Measurements from ENCODE around the gene KCNQ1.

KCNQ1 gene

DNA sequence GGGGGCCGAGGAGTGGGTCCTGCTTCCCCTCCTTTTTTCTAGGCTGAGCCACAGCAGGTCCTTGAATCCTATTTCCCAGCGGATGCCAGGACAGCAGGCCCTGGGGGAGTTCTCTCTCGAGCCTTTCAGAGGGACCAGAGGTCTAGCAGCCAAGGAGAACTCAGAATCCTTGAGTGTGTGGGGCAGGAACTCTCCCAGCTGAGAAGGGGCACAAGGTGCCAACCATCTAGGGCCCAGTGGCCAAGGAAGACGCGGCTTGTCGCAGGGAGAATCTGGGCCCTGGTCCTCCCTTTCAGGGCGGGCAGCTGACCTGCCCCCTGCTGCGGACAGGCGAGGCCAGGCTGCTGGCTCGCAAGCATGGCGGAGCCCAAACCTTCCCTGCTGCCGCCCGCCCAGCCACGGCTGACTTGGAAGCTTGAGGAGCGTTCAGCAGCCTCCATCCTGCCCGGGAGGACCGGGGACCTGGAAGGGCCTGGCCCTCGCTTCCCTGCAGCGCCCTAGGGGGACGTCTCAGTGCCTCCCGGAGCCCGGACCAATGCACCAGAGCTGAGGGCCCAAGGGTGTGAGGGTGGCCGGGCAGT, 45.2 kb upstream of the KCNQ1 start:
- Histone ChIP-seq H3K36me3 (ENCODE audit: insufficient read depth, low read length) (peaks cover 74% of the 10 kb centered on the region), H2AFZ (ENCODE audit: low read depth, low read length) (peak overlapping the region; percentile 74), H3K4me3 (ENCODE audit: low read depth in 1 of 2, low read length in 2 of 2) (peak overlapping the region; percentile 56 to 79), H3K9ac (ENCODE audit: low read depth, low read length) (peak overlapping the region; percentile 94), H3K4me1 (ENCODE audit: insufficient read depth, low read length) (peaks cover 34% of the 10 kb centered on the region), H3K9me3 (ENCODE audit: insufficient read depth, low read length, severe bottlenecking) (no peaks in the 10 kb centered on the region), H4K20me1 (ENCODE audit: insufficient read depth, low read length) (peaks cover 48% of the 10 kb centered on the region), H3K27me3 (ENCODE audit: insufficient read depth, low read length, poor library complexity) (no peaks in the 10 kb centered on the region), H3K79me2 (ENCODE audit: insufficient read depth, low read length) (peaks cover 35% of the 10 kb centered on the region), H3K4me2 (ENCODE audit: insufficient read depth, low read length) (peak overlapping the region; percentile 93), H3K27ac (ENCODE audit: low read length) (peak overlapping the region; percentile 96)
- peak; percentile 38 for DNase-seq
- ATAC-seq (ENCODE audit: insufficient read depth, low read depth): peak; percentile 8
- TF ChIP-seq CTCF (IDR thresholded peaks at IDR 0.05; ENCODE audit: borderline replicate concordance, extremely low read depth, low read length, poor library complexity, severe bottlenecking) (no peak), EZH2 (IDR thresholded peaks at IDR 0.05; ENCODE audit: borderline replicate concordance, low read depth, low read length, severe bottlenecking) (no peak)

DNA sequence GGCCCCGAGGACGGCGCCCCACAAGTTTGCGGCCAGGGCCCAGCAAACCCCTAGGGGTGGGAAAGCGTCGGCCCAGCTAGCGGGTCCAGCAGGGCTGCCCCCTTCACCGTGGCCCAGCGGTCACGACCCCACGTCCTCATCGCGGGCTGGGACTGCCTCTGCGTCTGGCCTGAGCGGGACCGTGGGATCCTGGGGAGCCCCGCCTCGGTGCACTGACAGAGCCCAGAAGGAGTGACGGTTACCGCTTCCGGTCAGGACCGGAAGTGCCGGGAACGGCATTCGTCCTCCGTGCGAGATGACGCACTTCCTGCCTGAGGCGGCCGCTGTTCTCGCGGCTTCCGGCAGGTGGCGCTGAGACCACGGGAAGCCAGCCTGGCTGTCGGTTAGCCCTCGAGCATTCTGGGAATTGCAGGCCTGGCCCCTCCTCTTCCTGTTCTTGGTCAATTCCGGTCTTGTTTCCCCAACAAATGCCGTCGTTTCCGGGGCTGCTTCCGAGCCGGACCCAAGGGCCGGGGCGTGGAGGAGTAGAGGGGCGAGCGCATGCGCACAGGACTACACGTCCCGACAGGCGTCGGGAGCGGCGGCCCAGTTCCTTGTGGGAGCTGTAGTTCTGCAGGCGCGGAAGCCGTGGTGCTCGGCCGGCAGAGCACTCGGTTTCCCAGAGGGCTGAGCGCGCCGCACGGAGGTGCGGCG, 44.6 kb upstream of the KCNQ1 start, which contains the start of gene TSSC4:
TSS of gene TSSC4 (plus strand) at position 682 of the 693 bp plus-strand sequence. CDS start 1,884 bp downstream, outside the sequence.
- H3K4me2 ChIP-seq (ENCODE audit: insufficient read depth, low read length): peak within 1 kb of the TSS; percentile 93

DNA sequence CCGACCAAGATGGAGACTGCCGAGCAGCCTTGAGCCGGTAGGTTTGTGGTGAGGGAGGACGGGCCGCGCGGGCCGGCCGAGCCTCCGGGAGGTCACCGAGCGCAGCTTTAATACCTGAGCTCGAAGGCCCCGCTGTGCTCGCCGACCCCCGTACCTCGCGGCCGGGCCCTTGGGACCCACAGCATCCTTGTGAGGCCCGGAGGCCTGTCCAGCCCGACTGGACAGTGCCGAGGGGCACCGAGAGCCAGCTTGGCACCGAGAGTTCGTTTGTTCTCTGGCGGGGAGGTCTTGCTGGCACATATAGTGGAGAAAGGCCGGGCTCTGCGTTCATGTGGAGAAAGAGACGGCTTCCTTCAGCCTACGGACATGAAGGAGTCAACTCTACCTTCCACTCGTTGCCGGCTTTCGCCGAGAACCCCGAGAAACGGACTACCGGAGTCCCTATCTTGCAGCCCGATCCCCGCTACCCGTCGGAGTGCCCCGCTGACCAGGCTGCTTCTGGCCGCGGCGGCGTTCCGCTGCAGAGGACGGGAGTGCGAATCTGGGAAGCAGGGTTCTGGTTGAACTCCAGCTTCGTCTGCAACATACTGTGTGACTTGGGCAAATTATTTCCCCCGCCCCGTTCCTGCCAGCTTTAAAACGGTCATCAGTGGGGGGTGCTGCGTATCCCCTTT, 43.9 kb upstream of the KCNQ1 start:
- Histone ChIP-seq H3K36me3 (ENCODE audit: insufficient read depth, low read length) (peaks cover 62% of the 10 kb centered on the region), H3K27me3 (ENCODE audit: insufficient read depth, low read length, poor library complexity) (no peaks in the 10 kb centered on the region), H3K79me2 (ENCODE audit: insufficient read depth, low read length) (peaks cover 35% of the 10 kb centered on the region), H3K9ac (ENCODE audit: low read depth, low read length) (peak overlapping the region; percentile 93), H4K20me1 (ENCODE audit: insufficient read depth, low read length) (peaks cover 40% of the 10 kb centered on the region), H2AFZ (ENCODE audit: low read depth, low read length) (peak overlapping the region; percentile 82), H3K27ac (ENCODE audit: low read length) (peak overlapping the region; percentile 90), H3K4me3 (ENCODE audit: low read depth in 1 of 2, low read length in 2 of 2) (peak overlapping the region; percentile 98), H3K9me3 (ENCODE audit: insufficient read depth, low read length, severe bottlenecking) (no peaks in the 10 kb centered on the region), H3K4me2 (ENCODE audit: insufficient read depth, low read length) (peak overlapping the region; percentile 79), H3K4me1 (ENCODE audit: insufficient read depth, low read length) (peaks cover 34% of the 10 kb centered on the region)
- no peak for ATAC-seq (ENCODE audit: insufficient read depth, low read depth)
- TF ChIP-seq CTCF (IDR thresholded peaks at IDR 0.05; ENCODE audit: borderline replicate concordance, extremely low read depth, low read length, poor library complexity, severe bottlenecking) (no peak), EZH2 (IDR thresholded peaks at IDR 0.05; ENCODE audit: borderline replicate concordance, low read depth, low read length, severe bottlenecking) (no peak)
- DNase-seq: no peak

More for the DNA sequence above, 44.6 kb upstream of the KCNQ1 start, which contains the start of gene TSSC4:
- Histone ChIP-seq H2AFZ (ENCODE audit: low read depth, low read length) (peak within 1 kb of the TSS; percentile 82), H3K9me3 (ENCODE audit: insufficient read depth, low read length, severe bottlenecking) (no peaks in the 10 kb centered on the region), H3K36me3 (ENCODE audit: insufficient read depth, low read length) (peaks cover 69% of the 10 kb centered on the region), H3K4me1 (ENCODE audit: insufficient read depth, low read length) (peaks cover 34% of the 10 kb centered on the region), H3K9ac (ENCODE audit: low read depth, low read length) (peak within 1 kb of the TSS; percentile 94), H3K27me3 (ENCODE audit: insufficient read depth, low read length, poor library complexity) (no peaks in the 10 kb centered on the region), H3K79me2 (ENCODE audit: insufficient read depth, low read length) (peaks cover 35% of the 10 kb centered on the region), H3K4me3 (ENCODE audit: low read depth in 1 of 2, low read length in 2 of 2) (peak within 1 kb of the TSS; percentile 98), H3K27ac (ENCODE audit: low read length) (peak within 1 kb of the TSS; percentile 96), H4K20me1 (ENCODE audit: insufficient read depth, low read length) (peaks cover 43% of the 10 kb centered on the region)
- TF ChIP-seq EZH2 (IDR thresholded peaks at IDR 0.05; ENCODE audit: borderline replicate concordance, low read depth, low read length, severe bottlenecking) (no peak), CTCF (IDR thresholded peaks at IDR 0.05; ENCODE audit: borderline replicate concordance, extremely low read depth, low read length, poor library complexity, severe bottlenecking) (peak; percentile 99)
- ATAC-seq (ENCODE audit: insufficient read depth, low read depth) (peak; percentile 91), DNase-seq (peak; percentile 100)
